DND-41 (cell line): ENCODE measurements around the gene TNFAIP8.
"Not testable (repeated sequence)": the region's sequence is repeated elsewhere in the genome, so short reads cannot be mapped to it uniquely, and the experiment has no call there.

Experiments used
- ATAC-seq: fragments of 200-7000 bp; cut with Tn5 transposase; 3 replicates; pipeline ENCODE4 v1.9.1; 2021; ENCODE audit warnings: low read depth; ENCODE audit not compliant: insufficient read depth
- DNase-seq: peaks from one replicate; pipeline ENCODE4 v3.0.0-alpha.2; 2020
- H2AFZ ChIP-seq: 2 replicates; pipeline ENCODE4 v1.6.0; 2012; ENCODE audit warnings: low read depth, low read length
- H3K27ac ChIP-seq: 2 replicates; pipeline ENCODE4 v1.5.1; 2012; ENCODE audit warnings: low read length, inconsistent platforms
- H3K27me3 ChIP-seq: fragments of 200-600 bp; sonication (generic); 2 replicates; pipeline ENCODE4 v1.6.0; 2012; ENCODE audit warnings: low read length, mild to moderate bottlenecking, inconsistent platforms; ENCODE audit not compliant: insufficient read depth, poor library complexity
- H3K36me3 ChIP-seq: 2 replicates; pipeline ENCODE4 v1.5.1; 2012; ENCODE audit warnings: low read length, inconsistent platforms; ENCODE audit not compliant: insufficient read depth
- H3K4me1 ChIP-seq: 2 replicates; pipeline ENCODE4 v1.5.1; 2012; ENCODE audit warnings: mild to moderate bottlenecking, low read length; ENCODE audit not compliant: insufficient read depth
- H3K4me2 ChIP-seq: 2 replicates; pipeline ENCODE4 v1.6.0; 2012; ENCODE audit warnings: mild to moderate bottlenecking, moderate library complexity, low read length, inconsistent platforms; ENCODE audit not compliant: insufficient read depth
- H3K4me3 ChIP-seq, 2 experiments: fragments of 200-600 bp in 1 of 2; shearing (Covaris generic) in 1 of 2; 2 replicates each; pipeline ENCODE4 v1.5.1; 2012 to 2016; ENCODE audit warnings: inconsistent platforms in 2 of 2, low read length in 2 of 2, mild to moderate bottlenecking in 2 of 2, low read depth in 1 of 2, moderate library complexity in 1 of 2
- H3K79me2 ChIP-seq: 2 replicates; pipeline ENCODE4 v1.6.0; 2012; ENCODE audit warnings: low read length, inconsistent platforms; ENCODE audit not compliant: insufficient read depth
- H3K9ac ChIP-seq: 2 replicates; pipeline ENCODE4 v1.6.0; 2012; ENCODE audit warnings: low read depth, mild to moderate bottlenecking, inconsistent platforms, low read length, moderate library complexity
- H3K9me3 ChIP-seq: 2 replicates; pipeline ENCODE4 v1.5.1; 2012; ENCODE audit warnings: low read length, moderate library complexity, mild to moderate bottlenecking, inconsistent platforms; ENCODE audit not compliant: insufficient read depth, severe bottlenecking
- H4K20me1 ChIP-seq: 2 replicates; pipeline ENCODE4 v1.6.0; 2012; ENCODE audit warnings: low read length; ENCODE audit not compliant: insufficient read depth
- EZH2 ChIP-seq: IDR thresholded peaks from 3 replicates; pipeline ENCODE4 v1.6.1; 2012; ENCODE audit warnings: borderline replicate concordance, low read depth, mild to moderate bottlenecking, moderate library complexity, low read length, inconsistent platforms; ENCODE audit not compliant: severe bottlenecking
- TF ChIP-seq, protein P1 (sequence below): IDR thresholded peaks from 2 replicates; pipeline ENCODE4 v1.5.1; 2012; ENCODE audit warnings: borderline replicate concordance, low read length, moderate library complexity, mild to moderate bottlenecking; ENCODE audit not compliant: poor library complexity, severe bottlenecking; ENCODE audit errors: extremely low read depth

The TNFAIP8 gene

GRCh38 chr5:119435436-119436132 is 79.8 kb downstream of the TNFAIP8 start:
- Histone ChIP-seq H3K79me2 (no peaks in the 10 kb centered on the region), H2AFZ (peak overlapping the region; percentile 39; the same call in 1 of the 2 replicates), H3K9me3 (no peaks in the 10 kb centered on the region), H3K36me3 (no peaks in the 10 kb centered on the region), H3K27ac (no peak overlapping the region), H3K4me3 (no peak overlapping the region), H3K4me1 (no peaks in the 10 kb centered on the region), H3K27me3 (no peaks in the 10 kb centered on the region), H4K20me1 (no peaks in the 10 kb centered on the region), H3K9ac (no peak overlapping the region), H3K4me2 (no peak overlapping the region)
- TF ChIP-seq, protein P1, sequence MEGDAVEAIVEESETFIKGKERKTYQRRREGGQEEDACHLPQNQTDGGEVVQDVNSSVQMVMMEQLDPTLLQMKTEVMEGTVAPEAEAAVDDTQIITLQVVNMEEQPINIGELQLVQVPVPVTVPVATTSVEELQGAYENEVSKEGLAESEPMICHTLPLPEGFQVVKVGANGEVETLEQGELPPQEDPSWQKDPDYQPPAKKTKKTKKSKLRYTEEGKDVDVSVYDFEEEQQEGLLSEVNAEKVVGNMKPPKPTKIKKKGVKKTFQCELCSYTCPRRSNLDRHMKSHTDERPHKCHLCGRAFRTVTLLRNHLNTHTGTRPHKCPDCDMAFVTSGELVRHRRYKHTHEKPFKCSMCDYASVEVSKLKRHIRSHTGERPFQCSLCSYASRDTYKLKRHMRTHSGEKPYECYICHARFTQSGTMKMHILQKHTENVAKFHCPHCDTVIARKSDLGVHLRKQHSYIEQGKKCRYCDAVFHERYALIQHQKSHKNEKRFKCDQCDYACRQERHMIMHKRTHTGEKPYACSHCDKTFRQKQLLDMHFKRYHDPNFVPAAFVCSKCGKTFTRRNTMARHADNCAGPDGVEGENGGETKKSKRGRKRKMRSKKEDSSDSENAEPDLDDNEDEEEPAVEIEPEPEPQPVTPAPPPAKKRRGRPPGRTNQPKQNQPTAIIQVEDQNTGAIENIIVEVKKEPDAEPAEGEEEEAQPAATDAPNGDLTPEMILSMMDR, result peak; percentile 66
- TF ChIP-seq EZH2, result no peak
- ATAC-seq (peak; percentile 63; the same call in 2 of the 3 replicates), DNase-seq (peak; percentile 62)

- H3K4me3 ChIP-seq, DNase-seq, H3K27ac ChIP-seq, ATAC-seq, H3K9ac ChIP-seq, H3K4me1 ChIP-seq, H3K36me3 ChIP-seq, H3K79me2 ChIP-seq, H4K20me1 ChIP-seq, H2AFZ ChIP-seq, H3K9me3 ChIP-seq, H3K27me3 ChIP-seq, H3K4me2 ChIP-seq: not testable (repeated sequence)
Observed at GRCh38 chr5:119437785-119438586, 82.2 kb downstream of the TNFAIP8 start.

- H3K4me2 ChIP-seq, ATAC-seq, H2AFZ ChIP-seq, H3K27me3 ChIP-seq, H3K9me3 ChIP-seq, DNase-seq, H3K79me2 ChIP-seq, H4K20me1 ChIP-seq, H3K27ac ChIP-seq, H3K4me3 ChIP-seq, H3K4me1 ChIP-seq, H3K36me3 ChIP-seq, H3K9ac ChIP-seq: not testable (repeated sequence)
Observed at GRCh38 chr5:119438587-119438917, 82.7 kb downstream of the TNFAIP8 start.

GRCh38 chr5:119439140-119439631 is 83.4 kb downstream of the TNFAIP8 start:
- TF ChIP-seq EZH2, result no peak
- TF ChIP-seq, protein P1, result no peak
- Histone ChIP-seq H3K27ac (no peak overlapping the region), H3K4me2 (no peak overlapping the region), H3K27me3 (no peaks in the 10 kb centered on the region), H2AFZ (no peak overlapping the region), H3K36me3 (no peaks in the 10 kb centered on the region), H3K4me3 (no peak overlapping the region), H3K9ac (no peak overlapping the region), H4K20me1 (no peaks in the 10 kb centered on the region), H3K9me3 (no peaks in the 10 kb centered on the region), H3K79me2 (no peaks in the 10 kb centered on the region), H3K4me1 (no peaks in the 10 kb centered on the region)
- DNase-seq, result no peak
- ATAC-seq, result no peak

GRCh38 chr5:119439632-119440031 is 83.8 kb downstream of the TNFAIP8 start:
- H3K4me3 ChIP-seq, H3K4me1 ChIP-seq, H3K9me3 ChIP-seq, H3K79me2 ChIP-seq, DNase-seq, H2AFZ ChIP-seq, H3K27ac ChIP-seq, H3K27me3 ChIP-seq, H3K4me2 ChIP-seq, ATAC-seq, H3K9ac ChIP-seq, H4K20me1 ChIP-seq, H3K36me3 ChIP-seq: not testable (repeated sequence)

GRCh38 chr5:119444643-119445042 is 88.8 kb downstream of the TNFAIP8 start:
- not testable (repeated sequence) for H3K27ac ChIP-seq, H3K36me3 ChIP-seq, H3K9ac ChIP-seq, H3K79me2 ChIP-seq, ATAC-seq, H4K20me1 ChIP-seq, H3K27me3 ChIP-seq, DNase-seq, H3K4me2 ChIP-seq, H3K4me3 ChIP-seq, H3K9me3 ChIP-seq, H3K4me1 ChIP-seq, H2AFZ ChIP-seq
